DMS 273 (cell line): ENCODE results near the gene IPO13.

Experiments
- DNase-seq: peaks from one replicate; lab custom pipeline; 2025; ENCODE audit not compliant: unreplicated experiment; lab: John Stamatoyannopoulos, UW

The IPO13 gene

GRCh38 chr1:43985984-43986595, 39.3 kb downstream of the IPO13 start:
- DNase-seq = no peak

- no peak for DNase-seq
Measured at GRCh38 chr1:43986712-43987111, 40.0 kb downstream of the IPO13 start.

- no peak for DNase-seq
Measured at GRCh38 chr1:43987159-43987902, 40.6 kb downstream of the IPO13 start.

- peak; percentile 66 for DNase-seq
Measured at GRCh38 chr1:43990271-43991199, 43.8 kb downstream of the IPO13 start.

- DNase-seq = no peak
Measured at GRCh38 chr1:43991200-43991475, 44.4 kb downstream of the IPO13 start.

- peak; percentile 91 for DNase-seq
Measured at GRCh38 chr1:43991476-43992231, 44.9 kb downstream of the IPO13 start, which contains the start of gene CCDC24. Gene CCDC24 (plus strand): TSS chr1:43991599. CDS start chr1:43991879, 280 bp downstream.

GRCh38 chr1:43992232-43992995, 45.7 kb downstream of the IPO13 start:
- no peak for DNase-seq

- no peak for DNase-seq
Measured at GRCh38 chr1:43993206-43993914, 46.6 kb downstream of the IPO13 start.

GRCh38 chr1:43994071-43994470, 47.3 kb downstream of the IPO13 start:
- DNase-seq = no peak

GRCh38 chr1:43994794-43995790, 48.3 kb downstream of the IPO13 start:
- DNase-seq = peak; percentile 78

- DNase-seq = no peak
Measured at GRCh38 chr1:43995984-43996732, 49.4 kb downstream of the IPO13 start.

- DNase-seq = no peak
Measured at GRCh38 chr1:43996733-43997115, 50.0 kb downstream of the IPO13 start.

- DNase-seq = no peak
Measured at GRCh38 chr1:43997295-43997999, 50.7 kb downstream of the IPO13 start.

- DNase-seq = no peak
Measured at GRCh38 chr1:43998000-43998378, 51.2 kb downstream of the IPO13 start.

GRCh38 chr1:43999455-43999854, 52.7 kb downstream of the IPO13 start:
- DNase-seq = peak; percentile 46

GRCh38 chr1:44000122-44000665, 53.4 kb downstream of the IPO13 start:
- DNase-seq = no peak

- no peak for DNase-seq
Measured at GRCh38 chr1:44002165-44002564, 55.4 kb downstream of the IPO13 start.
